HEK293T (cell line): ENCODE data around the gene TMA7B.

ENCODE experiments used
- CTCF ChIA-PET: fragments of 350-600 bp; formaldehyde crosslinking; extraction: SDS; loops from one replicate; lab custom pipeline; 2021; ENCODE audit warnings: antibody characterized with exemption, inconsistent platforms; lab: Yijun Ruan, JAX
- POLR2A ChIA-PET: fragments of 350-600 bp; formaldehyde crosslinking; extraction: SDS; loops from one replicate; lab custom pipeline; 2020; ENCODE audit warnings: antibody characterized with exemption, inconsistent platforms; lab: Yijun Ruan, JAX
- DNase-seq: peaks from one replicate; pipeline ENCODE4 v3.0.0; 2012; ENCODE audit warnings: mixed read lengths; ENCODE audit errors: extremely low spot score
- ARNT ChIP-seq: fragments of 450-650 bp; IDR thresholded peaks from 2 replicates; pipeline ENCODE4 v1.6.1; 2017; ENCODE audit warnings: mild to moderate bottlenecking
- BHLHE40 ChIP-seq: fragments of 450-650 bp; IDR thresholded peaks from 2 replicates; pipeline ENCODE4 v1.6.1; 2016; ENCODE audit warnings: mild to moderate bottlenecking, moderate library complexity, borderline replicate concordance
- CTBP1 ChIP-seq: fragments of 450-650 bp; IDR thresholded peaks from 2 replicates; pipeline ENCODE4 v1.6.1; 2016; ENCODE audit warnings: borderline replicate concordance
- ELF4 ChIP-seq: fragments of 450-650 bp; IDR thresholded peaks from 2 replicates; pipeline ENCODE4 v1.6.1; 2017; ENCODE audit warnings: antibody characterized with exemption
- FOXA1 ChIP-seq: fragments of 450-650 bp; IDR thresholded peaks from 2 replicates; pipeline ENCODE4 v1.6.1; 2016; ENCODE audit warnings: mild to moderate bottlenecking
- FOXK2 ChIP-seq: fragments of 450-650 bp; IDR thresholded peaks from 2 replicates; pipeline ENCODE4 v1.6.1; 2016; ENCODE audit warnings: mild to moderate bottlenecking
- FOXM1 ChIP-seq: fragments of 450-650 bp; IDR thresholded peaks from 2 replicates; pipeline ENCODE4 v1.6.1; 2017; ENCODE audit warnings: mild to moderate bottlenecking, borderline replicate concordance
- HDGF ChIP-seq: fragments of 450-650 bp; IDR thresholded peaks from 2 replicates; pipeline ENCODE4 v1.6.1; 2017; ENCODE audit warnings: antibody characterized with exemption, borderline replicate concordance
- L3MBTL2 ChIP-seq: fragments of 450-650 bp; conservative IDR thresholded peaks from 2 replicates; pipeline ENCODE4 v1.6.1; 2016; ENCODE audit warnings: mild to moderate bottlenecking
- LEF1 ChIP-seq: fragments of 450-650 bp; IDR thresholded peaks from 2 replicates; pipeline ENCODE4 v1.6.1; 2017; ENCODE audit warnings: mild to moderate bottlenecking, borderline replicate concordance
- NFRKB ChIP-seq: fragments of 450-650 bp; IDR thresholded peaks from 2 replicates; pipeline ENCODE4 v1.6.1; 2016; ENCODE audit warnings: mild to moderate bottlenecking, moderate library complexity
- PKNOX1 ChIP-seq: fragments of 450-650 bp; IDR thresholded peaks from 2 replicates; pipeline ENCODE4 v1.6.1; 2016
- SP1 ChIP-seq: fragments of 450-650 bp; IDR thresholded peaks from 2 replicates; pipeline ENCODE4 v1.6.1; 2017
- SUZ12 ChIP-seq: fragments of 450-650 bp; IDR thresholded peaks from 2 replicates; pipeline ENCODE4 v1.6.1; 2016; ENCODE audit warnings: mild to moderate bottlenecking
- TARDBP ChIP-seq: fragments of 450-650 bp; IDR thresholded peaks from 2 replicates; pipeline ENCODE4 v1.6.1; 2016
- ZNF384 ChIP-seq: fragments of 450-650 bp; IDR thresholded peaks from 2 replicates; pipeline ENCODE4 v1.6.1; 2016

TMA7B gene

GRCh38 chr22:39994041-39994565 lies 33.9 kb downstream of the TMA7B start:
- TF ChIP-seq ELF4 (no peak), SUZ12 (no peak), FOXK2 (no peak), LEF1 (no peak), FOXM1 (no peak), ZNF384 (no peak), TARDBP (no peak), HDGF (no peak), L3MBTL2 (no peak), FOXA1 (no peak), CTBP1 (no peak), PKNOX1 (no peak), ARNT (no peak), SP1 (no peak), BHLHE40 (no peak), NFRKB (no peak)
- POLR2A ChIA-PET: interaction anchor here (1.0 kb wide), 1 partner anchor 474 kb away, joined by 3 read pairs; no protein-coding TSS in a partner anchor
- no peak for DNase-seq
- CTCF ChIA-PET: interaction anchor here (0.9 kb wide), 1 partner anchor 16 kb away, joined by 5 read pairs; no protein-coding TSS in a partner anchor

DNA sequence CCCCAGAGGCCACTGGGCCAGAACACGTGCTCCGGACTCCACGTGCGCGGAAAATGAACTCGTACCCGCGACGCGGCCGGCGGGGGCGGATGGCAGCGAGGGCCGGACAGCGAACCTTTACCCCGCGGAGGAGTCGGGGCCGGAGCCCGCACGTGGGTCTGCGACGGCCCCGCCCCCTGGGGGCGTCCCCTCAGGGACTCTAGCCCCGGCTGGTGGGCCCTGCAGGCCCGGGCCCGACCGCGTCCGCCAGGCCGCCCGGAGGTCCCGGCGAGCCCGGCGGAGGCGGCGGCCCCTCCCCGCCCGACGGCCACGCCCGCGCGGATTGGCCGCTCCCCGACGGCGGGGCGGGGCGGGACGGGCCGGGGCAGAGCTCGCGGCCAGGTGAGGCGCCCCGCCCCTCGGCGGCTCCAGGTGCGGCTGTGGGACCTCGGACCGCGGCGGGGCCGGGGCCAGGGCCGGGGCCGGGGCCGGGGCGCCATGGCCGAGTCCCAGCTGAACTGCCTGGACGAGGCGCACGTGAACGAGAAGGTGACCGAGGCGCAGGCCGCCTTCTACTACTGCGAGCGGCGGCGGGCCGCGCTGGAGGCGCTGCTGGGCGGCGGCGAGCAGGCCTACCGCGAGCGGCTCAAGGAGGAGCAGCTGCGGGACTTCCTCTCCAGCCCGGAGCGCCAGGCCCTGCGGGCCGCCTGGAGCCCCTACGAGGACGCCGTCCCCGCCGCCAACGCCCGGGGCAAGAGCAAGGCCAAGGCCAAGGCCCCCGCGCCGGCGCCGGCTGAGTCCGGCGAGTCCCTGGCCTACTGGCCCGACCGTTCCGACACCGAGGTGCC lies 34.6 kb downstream of the TMA7B start, which contains the start of gene FAM83F:
Gene FAM83F, plus strand, starts transcription at position 389 of the 827 bp plus-strand sequence. Its CDS starts 89 bp downstream, at position 478.
- no peak for DNase-seq
- TF ChIP-seq NFRKB (no peak), CTBP1 (no peak), HDGF (no peak), ARNT (no peak), LEF1 (no peak), BHLHE40 (no peak), TARDBP (no peak), ZNF384 (no peak), FOXA1 (no peak), ELF4 (no peak), SP1 (no peak), FOXM1 (no peak), L3MBTL2 (no peak), FOXK2 (no peak), SUZ12 (no peak), PKNOX1 (no peak)
- ChIA-PET POLR2A (interaction anchor here (1.0 kb wide), 1 partner anchor 475 kb away, joined by 3 read pairs; no protein-coding TSS in a partner anchor), CTCF (no interaction called here)

DNA sequence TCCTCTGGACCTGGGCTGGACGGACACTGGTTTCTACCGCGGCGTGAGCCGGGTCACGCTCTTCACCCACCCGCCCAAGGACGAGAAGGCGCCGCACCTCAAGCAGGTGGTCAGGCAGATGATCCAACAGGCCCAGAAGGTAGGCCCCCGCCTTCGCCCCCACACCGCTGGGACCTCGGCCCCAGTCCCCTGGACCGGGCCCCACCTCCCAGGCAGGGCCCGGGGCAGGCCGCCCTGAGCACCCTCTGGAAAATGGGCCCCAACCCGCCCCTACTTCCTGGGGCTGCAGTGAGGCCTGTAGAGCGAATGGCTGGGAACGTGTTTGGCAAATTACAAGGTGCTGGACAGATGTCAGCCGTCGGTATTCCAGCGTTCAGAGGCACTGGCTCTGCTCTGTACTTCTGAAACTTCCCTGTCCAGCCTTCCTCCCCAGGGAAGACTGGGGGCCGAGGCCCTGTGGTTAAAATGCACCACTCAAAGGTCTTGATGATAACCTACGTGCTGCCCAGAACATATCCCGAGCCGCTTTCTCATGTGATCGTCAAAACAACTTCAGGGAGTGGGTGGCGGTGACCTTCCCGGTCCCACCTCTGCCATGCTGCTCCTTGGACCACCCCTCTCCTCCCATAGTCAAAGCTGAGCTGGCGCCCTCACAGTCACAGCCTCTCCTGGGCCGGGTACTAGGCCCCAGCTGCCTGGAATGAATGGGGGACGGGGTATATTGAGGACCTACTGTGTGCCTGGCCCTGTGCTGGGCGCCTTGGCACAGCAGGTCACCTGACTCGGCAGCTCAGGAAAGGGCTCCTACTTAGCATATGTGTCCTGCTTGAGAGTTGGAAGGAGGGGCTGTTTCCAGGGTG lies 35.4 kb downstream of the TMA7B start:
- TF ChIP-seq FOXM1 (no peak), PKNOX1 (no peak), BHLHE40 (no peak), L3MBTL2 (no peak), FOXK2 (no peak), SUZ12 (no peak), ZNF384 (no peak), ELF4 (no peak), NFRKB (no peak), TARDBP (no peak), CTBP1 (no peak), ARNT (no peak)
- no peak for DNase-seq
- POLR2A ChIA-PET: no interaction called here
- CTCF ChIA-PET: interaction anchor here (0.5 to 0.6 kb wide), 2 partner anchors 71 to 306 kb away, joined by 3 read pairs; no protein-coding TSS in a partner anchor

DNA sequence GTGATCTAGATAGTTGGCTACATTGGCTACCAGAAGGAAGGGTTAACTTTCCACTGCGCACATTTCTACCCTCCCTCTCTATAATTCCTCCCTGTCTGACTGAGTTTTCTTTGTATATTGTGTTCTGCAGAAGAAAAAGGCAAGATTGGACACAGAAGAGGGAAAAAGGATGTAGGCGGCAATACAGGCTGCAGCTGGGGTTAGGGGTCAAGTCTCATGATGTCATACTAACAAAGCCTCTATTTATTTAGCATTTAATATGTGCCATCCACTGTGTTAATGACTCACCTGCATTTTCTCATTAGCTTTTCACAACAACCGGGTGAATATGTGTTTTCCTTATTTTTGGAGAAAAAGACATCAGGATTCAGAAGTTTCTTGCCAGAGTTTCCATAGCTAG lies 36.5 kb downstream of the TMA7B start:
- TF ChIP-seq FOXM1 (no peak), BHLHE40 (no peak), ELF4 (no peak), ARNT (no peak), ZNF384 (no peak), SP1 (no peak), FOXA1 (no peak), FOXK2 (no peak), TARDBP (no peak), CTBP1 (no peak), HDGF (no peak), LEF1 (no peak)
- DNase-seq: no peak
- POLR2A ChIA-PET: interaction anchor here (1.2 kb wide), 1 partner anchor 182 kb away, joined by 3 read pairs; no protein-coding TSS in a partner anchor
- CTCF ChIA-PET: no interaction called here
